Hematopoietic multipotent progenitor cell treated with erythropoietin and hydrocortisone succinate and interleukin-3 and kit ligand, for 6 days (in vitro differentiated cells): ENCODE measurements around the gene TRAF3IP1.
A peak's percentile ranks its signal among the peaks of the same experiment; 100 is the strongest.
"Not testable (repeated sequence)": the region's sequence is repeated elsewhere in the genome, so short reads cannot be mapped to it uniquely, and the experiment has no call there.

Source experiments
- DNase-seq: peaks from one replicate; pipeline ENCODE4 v3.0.0-alpha.2; 2015

The TRAF3IP1 gene

DNA sequence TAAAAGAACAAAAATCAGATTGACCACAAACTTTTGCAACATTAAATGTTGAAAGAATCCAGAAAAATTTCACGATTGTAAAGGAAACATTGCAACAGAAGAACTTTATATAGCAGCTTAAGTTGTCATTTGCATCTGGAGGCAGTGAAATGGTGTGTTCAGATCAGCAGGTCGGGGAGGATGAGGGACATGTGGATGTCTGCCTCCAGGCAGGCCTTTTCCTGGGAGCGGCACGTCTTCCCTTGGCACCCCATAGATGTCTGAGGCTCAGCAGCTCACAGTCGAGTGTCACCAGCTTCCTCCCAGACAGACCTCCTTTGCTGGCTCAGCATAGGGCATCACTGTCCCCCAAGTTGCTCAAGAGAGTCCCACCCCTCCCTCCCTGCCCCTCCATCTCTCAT is 62.1 kb downstream of the TRAF3IP1 start:
- DNase-seq: peak; percentile 65

DNA sequence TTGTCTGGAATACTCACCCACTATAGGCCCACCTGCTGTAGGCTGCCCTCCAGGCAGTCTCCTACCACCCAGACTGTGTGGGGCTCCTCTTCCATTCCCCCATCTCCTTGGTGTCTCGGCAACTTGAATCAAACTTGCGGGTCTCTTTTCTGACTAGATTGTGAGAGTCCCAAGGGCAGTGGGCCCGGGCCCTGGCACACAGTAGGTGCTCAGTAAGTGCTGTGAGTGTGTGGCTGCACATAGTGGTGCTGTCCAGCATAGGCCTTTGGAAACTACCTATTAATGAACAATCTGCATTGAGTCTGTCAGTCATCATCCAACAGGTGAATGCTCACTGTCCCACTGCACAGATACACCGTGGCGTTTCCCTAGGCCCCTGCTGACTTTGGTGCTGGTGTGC is 62.8 kb downstream of the TRAF3IP1 start:
- no peak for DNase-seq

DNA sequence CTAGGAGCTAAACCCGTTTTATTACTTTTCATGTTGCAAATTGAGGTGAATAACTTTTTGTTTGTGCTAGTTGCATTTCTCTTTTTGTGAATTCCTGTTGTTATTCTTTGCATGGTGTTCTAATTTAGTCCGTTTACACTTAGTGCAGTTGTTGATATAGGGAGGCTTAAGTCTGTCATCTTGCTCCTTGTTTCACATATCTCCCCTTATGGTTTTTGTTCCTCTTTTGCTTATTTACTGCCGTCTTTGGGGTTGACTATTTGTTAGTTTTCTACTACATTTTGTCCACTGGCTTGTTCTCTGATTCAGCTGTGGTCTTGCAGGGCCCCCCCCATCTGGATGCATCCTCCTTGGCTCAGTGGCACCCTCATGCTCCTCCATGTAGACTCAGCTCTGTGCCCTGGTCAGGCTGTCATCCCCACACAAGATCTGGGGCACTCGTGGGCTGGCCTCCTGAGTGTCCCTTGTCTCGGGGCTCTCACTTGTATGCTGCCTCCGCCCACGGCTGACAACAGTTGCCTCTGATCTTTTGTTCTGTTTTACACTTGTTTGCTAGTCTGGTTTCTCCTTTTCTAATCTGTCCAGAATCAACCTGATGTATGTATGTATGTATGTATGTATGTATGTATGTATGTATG is 63.5 kb downstream of the TRAF3IP1 start:
- DNase-seq: no peak

DNA sequence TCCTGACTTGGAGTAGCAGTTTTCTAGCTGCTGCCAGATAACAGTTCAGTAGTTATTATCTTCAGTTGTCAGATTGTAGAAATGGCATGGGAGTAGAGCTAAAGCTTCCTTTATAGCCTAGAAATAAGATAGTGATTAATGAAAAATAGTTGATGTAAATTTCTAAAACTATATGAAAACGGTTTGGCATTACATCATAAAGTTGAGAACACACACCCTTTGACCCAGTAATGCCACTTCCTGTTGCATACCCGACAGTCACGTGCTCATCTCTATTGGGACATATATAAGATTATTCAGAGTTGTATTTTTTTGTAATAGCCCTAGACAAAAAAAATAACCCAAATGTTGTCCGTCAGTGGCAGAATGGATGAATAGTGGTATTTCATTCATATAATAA is 67.0 kb downstream of the TRAF3IP1 start:
- peak; percentile 67 for DNase-seq

DNA sequence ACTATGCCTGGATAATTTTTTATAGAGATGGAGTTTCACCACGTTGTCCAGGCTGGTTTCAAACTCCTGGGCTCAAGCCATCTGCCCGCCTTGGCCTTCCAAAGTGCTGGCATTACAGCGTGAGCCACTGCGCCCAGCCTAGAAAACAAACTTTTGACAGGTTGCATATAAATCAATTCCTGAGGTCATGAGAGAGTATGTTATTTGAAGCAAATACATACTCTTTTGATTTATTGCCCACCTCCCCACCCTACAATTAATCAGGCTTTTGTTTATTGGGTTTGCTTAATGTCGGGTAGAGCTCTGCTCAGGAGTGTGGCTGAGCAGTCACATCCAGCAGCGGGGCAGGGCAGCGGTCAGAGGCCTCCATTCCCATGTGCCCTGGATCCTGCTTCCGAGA is 68.5 kb downstream of the TRAF3IP1 start:
- DNase-seq: no peak

DNA sequence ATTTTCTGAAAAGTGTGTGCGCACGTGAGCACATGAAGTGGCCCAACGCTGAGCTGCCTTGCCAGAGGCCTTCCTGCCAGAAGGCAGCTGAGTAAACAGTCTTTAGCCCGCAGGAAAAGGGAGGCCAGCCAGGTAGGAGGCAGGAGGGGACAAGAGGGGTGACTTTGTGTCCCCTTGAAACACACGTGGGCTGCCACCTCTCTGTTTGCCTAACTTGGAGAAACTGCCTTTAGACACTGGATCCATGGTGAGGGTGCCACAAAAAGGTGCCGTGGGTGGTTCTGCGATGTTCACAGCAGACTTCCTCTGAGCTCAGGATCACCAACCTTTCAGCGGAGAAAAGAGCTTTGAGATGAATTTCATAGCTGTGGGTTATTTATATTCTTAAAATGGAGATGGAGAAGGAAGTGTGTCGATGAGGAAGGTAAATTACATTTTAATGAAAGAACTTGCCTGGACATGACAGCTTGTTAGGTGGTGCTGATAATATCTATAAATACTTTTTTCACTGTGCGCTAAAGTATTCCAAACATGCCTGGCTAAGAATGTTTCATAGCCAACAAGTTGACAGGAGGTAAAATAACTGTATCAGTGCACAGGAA is 69.8 kb downstream of the TRAF3IP1 start:
- no peak for DNase-seq

DNA sequence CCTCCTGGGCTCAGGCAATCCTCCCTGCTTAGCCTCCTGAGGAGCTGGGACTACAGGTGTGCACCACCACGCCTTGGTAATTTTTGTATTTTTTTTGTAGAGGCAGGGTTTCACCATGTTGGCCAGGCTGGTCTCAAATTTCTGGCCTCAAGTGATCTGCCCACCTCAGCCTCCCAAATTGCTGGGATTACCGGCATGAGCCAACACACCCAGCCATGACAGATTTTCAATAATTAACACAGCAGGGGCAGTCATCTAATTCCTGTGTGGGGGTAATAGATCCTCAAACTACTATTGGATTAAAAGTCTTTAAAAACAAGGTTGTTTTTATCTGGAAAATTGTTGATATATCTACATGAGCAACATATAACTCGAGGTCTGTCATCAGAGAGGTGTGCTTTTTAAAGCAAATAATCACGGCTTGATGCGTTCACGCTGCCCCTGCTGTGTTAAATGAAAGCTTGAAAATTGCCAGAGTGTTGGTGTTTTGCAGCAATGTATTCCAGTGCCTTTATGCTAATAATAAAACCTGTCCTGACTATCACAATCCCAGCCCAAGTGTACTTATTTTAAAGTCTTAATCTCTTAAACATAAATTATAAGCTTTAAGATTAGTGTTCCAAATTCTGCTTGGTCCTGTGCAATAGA is 70.8 kb downstream of the TRAF3IP1 start:
- no peak for DNase-seq

DNA sequence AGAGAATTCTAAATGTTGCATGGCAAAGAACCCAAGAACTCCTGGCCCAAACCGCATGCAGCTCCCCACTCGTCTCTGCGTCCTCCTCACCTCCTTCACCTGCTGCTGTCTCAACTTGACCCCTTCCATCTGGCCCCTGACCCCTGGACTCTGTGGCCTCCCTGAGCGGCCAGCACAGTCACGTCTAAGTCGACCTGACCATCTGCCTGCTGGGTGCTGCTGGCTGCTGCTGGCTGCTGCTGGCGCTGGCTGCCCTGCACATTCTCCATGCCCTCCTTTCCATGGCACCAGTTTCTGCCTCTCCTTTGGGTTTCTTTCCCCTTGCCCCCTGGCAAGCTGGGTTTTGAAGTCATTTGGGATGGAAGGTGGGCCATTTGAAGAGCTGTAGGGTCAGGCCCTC is 76.3 kb downstream of the TRAF3IP1 start:
- no peak for DNase-seq

DNA sequence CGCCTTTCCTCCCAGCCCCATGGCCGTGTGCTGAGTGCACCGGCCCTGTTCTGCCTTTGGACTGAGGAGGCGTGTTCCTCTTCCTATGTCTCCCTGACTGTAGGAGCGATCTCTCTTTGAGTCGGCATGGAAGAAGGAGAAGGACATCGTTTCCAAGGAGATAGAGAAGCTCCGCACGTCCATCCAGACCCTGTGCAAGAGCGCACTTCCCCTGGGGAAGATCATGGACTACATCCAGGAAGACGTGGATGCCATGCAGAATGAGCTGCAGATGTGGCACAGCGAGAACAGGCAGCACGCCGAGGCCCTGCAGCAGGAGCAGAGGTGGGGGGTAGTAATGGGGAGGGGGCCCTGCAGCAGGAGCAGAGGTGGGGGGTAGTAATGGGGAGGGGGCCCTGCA is 77.0 kb downstream of the TRAF3IP1 start:
- DNase-seq: no peak

DNA sequence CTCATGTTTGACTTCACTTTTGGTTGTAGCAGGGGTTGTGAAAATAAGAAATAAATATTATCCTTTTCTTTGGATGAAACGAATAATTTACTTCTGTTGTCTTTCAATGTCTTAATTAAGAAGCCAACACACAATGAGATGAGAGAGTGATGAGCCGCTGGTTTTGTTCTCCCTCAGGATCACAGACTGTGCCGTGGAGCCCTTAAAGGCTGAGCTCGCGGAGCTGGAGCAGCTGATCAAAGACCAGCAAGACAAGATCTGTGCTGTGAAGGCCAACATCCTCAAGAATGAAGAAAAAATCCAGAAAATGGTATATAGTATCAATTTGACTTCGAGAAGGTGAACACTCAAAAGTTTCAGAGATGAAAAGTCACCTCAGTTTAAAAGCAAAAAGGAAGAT is 78.3 kb downstream of the TRAF3IP1 start:
- DNase-seq: no peak

DNA sequence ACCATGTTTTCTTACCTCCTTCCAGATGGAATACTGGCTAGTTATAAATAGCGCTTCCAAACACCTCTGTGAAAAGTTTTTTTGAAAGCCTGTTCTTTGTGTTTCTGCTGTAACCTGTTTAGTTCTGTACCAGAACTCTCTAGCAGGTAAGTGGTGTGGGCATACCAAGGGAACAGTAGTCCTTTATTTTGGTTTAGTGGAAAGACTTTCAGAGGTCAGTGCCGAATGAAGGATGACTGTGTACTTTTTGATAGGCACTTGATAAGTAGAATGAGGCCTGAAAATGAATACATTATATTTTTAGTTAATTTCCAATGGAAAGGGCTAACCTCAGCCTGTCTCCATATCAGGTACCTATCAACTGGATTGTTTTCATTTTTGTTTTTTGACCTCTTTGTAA is 78.8 kb downstream of the TRAF3IP1 start:
- DNase-seq: no peak

DNA sequence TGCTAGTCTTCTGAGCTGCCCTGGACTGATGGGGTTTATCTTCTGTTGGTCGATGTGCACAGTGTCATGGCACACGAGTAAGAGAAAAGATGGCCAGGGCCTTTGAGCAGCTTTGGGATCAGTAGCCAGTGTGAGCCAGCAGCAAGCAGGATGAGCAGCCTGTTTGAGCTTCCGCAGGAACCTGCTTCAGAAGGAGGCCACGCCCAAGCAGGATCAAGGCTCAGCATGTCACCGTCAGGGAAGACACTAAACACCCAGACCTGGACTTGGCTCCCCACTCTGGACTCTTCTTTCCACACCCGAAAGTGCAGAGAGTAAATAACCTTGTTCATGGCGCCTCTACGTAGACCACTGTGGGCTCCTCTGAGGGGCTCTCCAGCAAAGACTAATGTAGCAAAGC is 81.2 kb downstream of the TRAF3IP1 start:
- DNase-seq: no peak

DNA sequence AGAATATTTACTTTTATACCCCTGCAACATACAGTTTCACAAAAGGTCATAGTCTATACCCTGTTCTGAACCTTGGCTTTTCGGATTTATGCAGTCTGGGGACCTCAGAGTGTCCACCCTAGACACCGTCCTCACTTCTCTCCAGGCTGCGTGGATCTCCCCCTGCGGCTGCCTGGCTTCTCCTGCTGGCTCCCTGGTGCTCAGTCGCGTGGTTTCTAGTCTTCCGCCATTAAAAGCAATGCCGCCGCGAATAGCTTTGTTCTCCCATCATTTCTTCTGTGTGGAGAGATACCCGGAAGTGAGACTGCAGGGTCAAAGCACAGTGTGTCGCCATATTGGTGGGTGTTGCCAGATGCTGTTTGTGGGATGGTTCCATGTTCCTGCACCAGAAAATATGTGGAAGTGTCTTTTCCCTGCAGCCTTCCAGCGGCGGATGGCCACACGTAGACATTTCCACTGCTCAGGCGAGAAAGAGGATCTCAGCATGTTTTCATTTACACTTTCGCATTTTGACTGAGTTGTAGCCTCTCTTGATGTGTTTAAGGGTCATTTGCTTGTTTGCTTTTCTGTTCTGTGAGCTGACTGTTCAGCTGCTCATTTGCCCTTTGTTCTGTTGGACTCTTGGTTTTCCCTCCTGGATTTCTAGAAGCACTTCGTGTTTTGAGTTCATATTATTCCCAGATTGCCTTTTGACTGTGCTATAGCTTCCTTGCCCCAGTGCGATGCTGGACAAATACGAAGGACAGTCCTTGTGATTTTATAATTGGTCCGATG is 83.5 kb downstream of the TRAF3IP1 start:
- DNase-seq: no peak

DNA sequence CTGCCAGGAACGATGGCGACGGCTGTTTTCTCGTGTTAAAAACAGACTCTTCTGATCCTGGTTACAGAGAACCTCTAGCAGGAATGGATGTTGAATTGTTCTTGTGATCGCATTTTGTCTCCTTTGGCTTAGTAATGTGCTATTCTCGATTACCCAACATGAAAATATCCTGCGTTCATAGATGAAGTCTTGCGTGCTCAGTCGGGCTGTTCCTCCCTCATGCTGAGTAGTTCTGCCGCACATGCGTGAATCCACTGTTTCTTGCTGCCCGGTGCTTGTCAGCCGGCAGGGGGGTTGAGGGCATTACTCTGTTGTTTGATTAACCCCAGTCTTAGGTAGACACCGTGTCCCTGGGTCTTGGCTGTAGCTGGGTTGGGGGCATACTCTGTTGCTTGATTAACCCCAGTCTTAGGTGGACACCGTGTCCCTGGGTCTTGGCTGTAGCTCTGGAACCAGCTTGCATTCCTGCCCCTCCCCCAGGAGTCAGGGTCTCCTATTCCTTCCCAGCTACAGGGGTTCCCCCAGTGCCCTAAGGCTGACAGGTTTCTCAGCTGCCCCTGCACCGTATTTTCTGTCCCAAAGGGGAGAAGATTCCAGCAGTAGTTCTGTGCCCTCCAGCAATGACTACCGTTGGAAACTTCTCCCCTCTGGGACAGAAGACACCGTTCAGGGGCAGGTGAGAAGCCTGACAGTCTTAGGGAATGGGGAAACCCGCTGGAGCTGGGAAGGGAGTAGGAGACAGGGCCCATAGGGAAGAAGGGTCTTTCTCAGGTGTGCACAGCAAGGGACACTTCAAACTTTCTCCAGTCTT is 84.3 kb downstream of the TRAF3IP1 start:
- no peak for DNase-seq

DNA sequence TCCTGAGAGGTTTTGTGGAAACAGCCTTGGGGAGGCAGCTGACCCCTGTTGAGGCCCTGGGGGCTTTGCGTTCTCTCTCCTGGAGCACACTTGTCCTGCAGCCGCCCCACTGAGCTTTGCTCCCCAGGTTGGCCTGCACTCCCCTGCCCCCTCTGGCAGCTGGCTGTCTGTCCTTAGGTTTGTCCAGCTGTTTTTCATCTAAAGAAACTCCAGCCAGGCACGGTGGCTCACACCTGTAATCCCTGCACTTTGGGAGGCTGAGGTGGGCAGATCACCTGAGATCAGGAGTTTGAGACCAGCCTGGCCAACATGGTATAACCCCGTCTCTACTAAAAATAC is 84.9 kb downstream of the TRAF3IP1 start:
- not testable (repeated sequence) for DNase-seq

DNA sequence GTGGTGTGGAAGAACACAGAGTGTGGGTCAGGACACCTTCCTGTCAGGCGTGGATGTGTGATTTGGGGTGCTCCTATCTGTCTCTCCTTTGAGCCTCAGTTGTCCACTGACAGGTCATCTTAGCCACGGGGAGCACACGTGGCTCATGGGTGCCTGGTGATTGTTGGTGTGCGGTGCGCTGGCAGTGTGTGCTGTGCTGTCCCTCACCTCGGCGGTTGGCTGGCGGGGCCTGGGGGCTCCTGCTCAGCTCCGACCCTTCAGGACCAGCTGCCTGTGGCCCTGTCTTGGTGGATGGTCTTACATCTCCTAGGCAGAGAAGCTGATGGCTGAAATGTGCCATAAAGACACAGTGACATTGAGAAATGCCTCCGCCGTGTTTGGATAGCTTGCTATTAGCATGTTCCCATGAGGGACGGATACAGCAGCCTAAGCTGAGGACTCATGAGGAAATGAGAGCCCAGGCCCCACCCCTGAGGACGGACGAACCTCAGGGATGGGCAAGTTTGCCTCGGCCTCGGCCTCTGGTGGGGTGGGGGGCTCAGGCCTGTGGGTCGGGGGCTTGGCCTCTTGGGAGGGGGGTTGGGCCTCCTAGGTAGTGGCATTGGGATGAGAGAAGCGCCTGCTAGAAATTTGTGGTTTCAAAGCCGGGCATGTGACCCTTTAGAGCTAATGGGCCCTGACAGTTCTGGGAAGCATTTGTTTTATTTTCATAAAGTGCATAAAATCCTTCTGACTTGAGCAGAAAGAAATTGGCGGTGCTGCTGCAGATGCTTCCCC is 86.1 kb downstream of the TRAF3IP1 start:
- no peak for DNase-seq

DNA sequence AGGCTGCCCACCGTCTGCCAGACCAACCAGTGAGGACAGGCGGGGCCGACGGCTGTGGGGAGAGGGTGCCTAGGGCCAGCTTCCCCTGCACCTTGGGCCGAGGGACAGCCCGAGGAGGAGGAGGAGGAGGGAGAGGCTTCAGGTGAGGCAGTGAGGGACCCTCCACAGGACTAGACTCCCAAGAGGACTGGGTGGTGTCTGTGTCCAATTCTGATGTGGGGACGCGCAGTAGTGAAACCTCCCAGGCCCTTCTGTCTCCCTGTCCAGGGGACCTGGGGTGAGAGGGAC is 86.6 kb downstream of the TRAF3IP1 start:
- no peak for DNase-seq

DNA sequence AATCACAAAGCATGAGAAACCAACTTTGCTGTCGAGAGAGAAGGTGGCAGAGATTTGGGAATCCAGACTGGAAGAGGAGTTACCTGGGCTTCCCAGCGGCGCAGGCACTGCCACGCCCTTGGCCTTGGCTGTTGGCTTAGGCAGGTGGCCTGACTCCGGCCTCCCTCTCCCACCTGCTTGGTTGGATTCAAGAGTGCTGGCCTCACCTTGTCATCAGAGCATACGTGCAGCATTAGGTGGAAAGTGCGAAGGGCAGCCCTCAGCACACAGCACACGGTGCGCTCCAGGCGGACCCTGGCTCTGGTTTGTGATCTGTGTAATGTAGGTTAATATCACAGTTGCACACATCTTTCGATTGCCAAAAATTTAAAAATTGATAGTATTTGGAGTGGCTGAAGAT is 87.2 kb downstream of the TRAF3IP1 start:
- DNase-seq: no peak

DNA sequence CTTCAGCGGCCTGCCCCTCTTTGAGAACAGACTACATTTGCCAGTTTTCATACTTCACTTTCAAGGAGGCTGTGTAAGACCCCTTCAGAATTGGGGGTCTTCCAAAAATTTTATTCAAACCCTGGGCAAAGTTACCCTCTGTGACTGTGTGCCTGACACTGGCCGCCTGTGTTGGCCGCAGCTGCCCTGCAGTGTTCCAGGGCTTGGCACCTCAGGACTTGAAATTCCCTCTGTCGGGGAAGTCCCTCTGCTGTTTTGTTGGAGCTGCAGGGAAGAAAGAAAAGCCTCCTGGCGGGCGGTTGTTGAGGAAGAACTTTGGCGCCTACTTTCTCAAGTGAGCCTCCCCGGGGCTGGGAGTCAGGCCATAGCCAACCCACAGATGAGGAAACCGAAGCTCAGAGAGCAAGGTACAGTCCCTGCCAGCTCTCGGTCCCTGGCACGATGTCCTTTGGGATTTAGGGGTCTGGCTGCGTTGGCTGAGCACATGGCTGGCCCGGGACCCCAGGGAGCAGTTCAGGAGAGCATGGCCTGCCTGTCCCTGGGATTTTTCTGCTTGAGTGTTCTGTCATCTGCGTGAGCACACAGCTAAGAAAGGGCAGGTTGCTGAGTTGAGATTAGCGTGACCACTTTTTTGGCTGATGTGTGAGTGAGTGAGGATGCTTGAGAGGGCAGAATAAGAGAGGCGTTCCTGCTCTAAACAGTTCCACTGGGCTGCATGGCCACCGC is 88.5 kb downstream of the TRAF3IP1 start:
- DNase-seq: no peak

DNA sequence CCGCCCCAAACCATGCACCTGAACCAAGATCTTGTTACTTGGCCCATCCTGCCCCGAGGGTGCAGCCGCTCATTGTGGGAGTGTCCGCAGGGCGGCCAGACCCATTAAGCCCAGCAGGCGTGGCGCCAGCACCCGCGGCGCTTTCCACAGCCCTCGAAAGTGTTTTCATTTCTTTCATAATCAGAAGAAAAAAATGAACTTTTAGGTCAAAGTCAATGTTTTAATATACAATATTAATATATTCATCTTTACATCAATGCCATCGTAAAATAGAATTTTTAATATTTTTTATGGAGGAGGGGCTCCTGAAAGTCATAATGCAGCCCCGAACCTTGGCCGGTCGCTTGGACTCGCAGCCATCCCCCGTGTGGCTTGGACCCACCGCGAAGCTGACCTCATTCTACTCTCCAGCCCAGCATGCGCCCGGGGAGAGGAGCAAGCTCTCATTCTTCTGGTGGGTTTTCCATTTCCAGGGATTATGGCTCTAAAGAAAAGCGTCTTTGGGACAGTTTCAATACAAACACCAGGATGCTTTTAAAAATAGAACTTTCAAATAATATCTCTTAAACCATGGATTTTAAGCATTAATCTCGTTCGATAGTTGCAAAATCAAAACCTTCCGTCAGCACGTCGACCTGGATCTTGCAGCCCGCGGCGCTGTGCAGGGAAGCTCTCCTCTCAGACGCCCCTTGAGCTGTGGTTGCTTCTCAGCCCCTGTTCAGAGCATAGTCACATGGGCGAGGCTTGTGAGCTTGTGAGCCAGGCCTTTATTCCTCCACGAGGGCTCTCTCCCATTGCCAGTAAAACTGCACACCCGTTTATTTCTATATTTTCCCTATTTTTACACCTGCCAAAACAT is 89.3 kb downstream of the TRAF3IP1 start:
- no peak for DNase-seq
